Hepatocyte (in vitro differentiated cells): ENCODE results near the gene SGCD.

Source experiments
- CTCF ChIP-seq: fragments of 200-600 bp; sonication (generic); IDR thresholded peaks from 2 replicates; pipeline ENCODE4 v1.5.1; 2016; ENCODE audit warnings: antibody characterized with exemption, mild to moderate bottlenecking; ENCODE audit not compliant: poor library complexity
- EZH2 ChIP-seq: fragments of 200-600 bp; sonication (generic); IDR thresholded peaks from 2 replicates; pipeline ENCODE4 v1.6.1; 2016; ENCODE audit warnings: antibody characterized with exemption, mild to moderate bottlenecking, borderline replicate concordance
- EZH2phosphoT487 ChIP-seq: fragments of 200-600 bp; sonication (generic); IDR thresholded peaks from one replicate; pipeline ENCODE4 v1.6.1; 2018; ENCODE audit warnings: antibody characterized with exemption, mild to moderate bottlenecking, low read depth, moderate library complexity; ENCODE audit not compliant: unreplicated experiment, severe bottlenecking

- no peak for TF ChIP-seq EZH2
- TF ChIP-seq CTCF: no peak
- no peak for TF ChIP-seq EZH2phosphoT487
Observed at GRCh38 chr5:156589946-156590216, 262.9 kb downstream of the SGCD start.
